Amniotic stem cell (primary cell): ENCODE measurements around the gene MKKS.

Experiments used
- DNase-seq: peaks from one replicate; lab custom pipeline; 2025; lab: John Stamatoyannopoulos, UW

The MKKS gene

DNA sequence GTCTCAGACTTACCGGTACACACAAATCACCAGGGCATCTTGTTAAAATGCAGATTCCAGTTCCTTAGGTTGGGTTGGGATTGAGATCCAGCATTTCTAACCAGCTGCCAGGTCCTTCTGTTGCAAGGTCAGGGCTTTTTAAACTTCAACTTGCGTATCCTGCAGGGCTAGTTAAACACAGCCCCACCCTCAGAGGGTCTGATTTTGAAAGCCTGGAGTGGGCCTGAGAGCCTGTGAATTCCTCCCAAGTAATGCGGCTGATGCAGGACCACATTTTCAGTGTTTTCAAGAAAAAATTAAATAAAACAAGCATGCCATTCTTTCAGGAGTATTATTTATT lies 65.3 kb downstream of the MKKS start:
- DNase-seq: no peak

DNA sequence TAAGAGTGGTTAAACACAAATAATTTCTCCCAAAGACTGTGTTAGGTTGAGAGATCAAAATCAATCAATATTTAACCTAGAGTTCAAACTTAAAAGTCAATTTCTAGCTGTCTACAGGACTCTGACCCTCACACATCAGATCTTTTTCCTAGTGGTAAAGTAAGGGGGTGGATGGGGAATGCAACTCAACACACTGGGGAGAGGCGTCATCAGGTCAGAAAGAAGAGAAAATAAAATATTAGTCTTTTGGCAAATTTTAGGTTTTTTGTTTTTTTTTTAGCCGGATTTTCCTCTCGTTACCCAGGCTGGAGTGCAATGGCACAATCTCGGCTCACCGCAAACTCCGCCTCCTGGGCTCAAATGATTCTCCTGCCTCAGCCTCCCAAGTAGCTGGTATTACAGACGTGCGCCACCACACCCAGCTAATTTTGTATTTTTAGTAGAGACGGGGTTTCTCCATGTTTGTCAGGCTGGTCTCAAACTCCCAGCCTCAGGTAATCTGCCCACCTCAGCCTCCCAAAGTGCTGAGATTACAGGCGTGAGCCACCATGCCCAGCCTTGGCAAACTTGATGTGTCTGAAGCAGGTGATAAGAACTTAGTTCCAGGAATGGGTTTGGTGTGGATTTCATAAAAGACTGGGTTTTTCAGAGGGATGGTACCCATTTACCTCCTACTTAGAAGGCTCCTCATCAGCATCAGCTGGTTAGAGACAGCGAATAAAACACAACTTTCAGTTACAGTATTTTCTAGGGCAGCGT lies 65.9 kb downstream of the MKKS start:
- DNase-seq: no peak

DNA sequence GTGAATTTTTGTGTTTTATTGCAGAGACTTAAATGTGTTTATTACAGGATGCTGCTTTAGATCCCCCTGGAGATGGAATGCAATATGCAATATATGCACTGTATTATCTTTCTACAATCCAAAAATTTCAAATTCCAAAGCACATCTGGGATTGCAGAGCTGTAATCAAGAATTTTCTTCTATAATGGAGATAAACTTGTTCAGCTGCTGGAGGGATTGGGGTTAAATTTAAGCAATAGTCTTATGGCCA lies 66.4 kb downstream of the MKKS start:
- DNase-seq: no peak

DNA sequence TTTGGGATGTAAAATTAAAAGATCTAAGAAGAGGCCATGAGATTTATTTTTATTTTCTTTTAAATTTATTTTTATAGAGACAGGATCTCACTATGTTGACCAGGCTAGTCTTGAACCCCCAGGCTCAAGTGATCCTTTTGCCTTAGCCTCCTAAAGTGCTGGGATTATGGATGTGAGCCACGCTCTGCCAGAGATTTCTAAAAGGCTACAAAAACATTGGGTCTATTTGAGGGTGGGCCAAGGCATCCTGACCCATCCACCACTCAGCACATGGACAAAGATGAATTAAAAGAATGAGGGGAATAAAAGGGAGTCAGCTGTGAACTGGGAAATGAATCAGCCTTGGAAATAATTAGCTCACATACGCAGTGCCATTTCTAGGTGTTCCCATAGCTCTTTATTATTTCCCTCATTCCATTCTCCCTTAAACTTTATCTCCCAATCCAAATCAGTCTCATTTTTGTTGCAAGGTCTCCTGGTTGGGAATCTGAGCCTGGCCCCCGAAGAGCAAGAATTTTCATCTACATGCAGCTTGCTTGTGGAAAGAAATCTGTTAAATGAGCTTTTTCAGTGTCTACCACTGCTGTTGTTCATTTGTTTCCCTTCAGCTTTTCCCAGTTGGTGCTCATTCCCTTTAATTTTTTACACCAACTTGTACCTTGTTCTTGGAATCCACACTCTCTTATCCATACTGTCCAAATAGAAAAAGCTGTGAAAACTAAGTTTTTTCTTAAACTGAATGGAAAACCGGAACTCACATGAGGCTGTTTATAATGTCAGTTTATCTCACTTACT lies 66.9 kb downstream of the MKKS start:
- DNase-seq: no peak

DNA sequence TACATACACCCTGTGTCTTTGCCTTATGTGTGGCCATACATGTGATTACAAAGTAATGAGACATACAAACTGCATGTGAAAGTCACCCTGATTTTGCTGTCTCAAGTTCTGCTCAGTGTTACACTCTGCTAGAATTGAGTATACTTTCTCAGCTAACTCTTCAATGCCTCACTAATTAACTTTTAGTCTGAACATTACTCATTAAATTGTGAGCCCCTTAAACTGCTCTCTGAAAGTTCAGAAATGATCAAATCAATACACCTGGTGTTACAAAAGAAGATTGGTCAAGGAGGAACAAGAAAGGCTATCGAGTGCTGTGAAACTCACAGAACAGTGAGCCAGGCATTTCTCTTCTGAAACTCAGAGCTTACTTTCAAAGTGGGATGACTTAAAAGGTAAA lies 71.3 kb downstream of the MKKS start:
- DNase-seq: no peak

DNA sequence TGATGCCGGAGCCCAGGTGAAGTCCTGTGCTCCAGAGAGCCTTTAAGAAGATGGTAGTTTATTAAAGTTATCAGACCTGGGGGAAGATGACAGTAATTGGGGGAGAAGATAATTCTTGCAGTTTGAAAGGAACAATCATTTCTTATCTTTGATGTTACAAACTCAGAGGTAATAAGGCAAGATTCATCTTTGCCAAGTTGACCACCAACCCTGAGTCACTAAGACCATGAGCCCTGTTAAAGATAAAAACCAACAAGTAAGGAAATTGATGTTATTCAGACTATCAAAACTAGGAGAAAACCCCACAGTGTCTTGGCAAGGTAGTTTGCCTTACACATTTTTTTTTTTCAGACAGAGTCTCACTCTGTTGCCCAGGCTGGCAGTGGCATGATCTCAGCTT lies 73.1 kb downstream of the MKKS start:
- no peak for DNase-seq

DNA sequence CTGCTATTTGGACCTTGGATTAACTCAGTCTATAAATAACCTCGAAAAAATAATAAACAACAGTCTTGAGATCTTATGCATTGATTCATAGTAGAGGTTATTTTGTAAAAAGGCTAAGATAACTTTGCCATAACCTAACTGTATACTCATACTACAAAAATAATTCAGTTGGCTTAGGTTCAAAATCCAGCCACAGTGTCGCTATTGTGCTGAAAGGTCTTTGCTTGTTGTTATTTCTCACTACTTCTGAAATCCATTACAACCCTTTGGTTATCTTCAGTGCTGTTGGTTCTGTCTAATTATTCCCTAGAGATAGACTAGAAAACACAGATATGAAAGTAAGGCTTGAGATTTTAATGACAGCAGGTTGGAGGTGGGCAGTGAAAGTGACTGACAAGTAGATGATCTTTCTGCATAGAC lies 74.4 kb downstream of the MKKS start:
- no peak for DNase-seq

DNA sequence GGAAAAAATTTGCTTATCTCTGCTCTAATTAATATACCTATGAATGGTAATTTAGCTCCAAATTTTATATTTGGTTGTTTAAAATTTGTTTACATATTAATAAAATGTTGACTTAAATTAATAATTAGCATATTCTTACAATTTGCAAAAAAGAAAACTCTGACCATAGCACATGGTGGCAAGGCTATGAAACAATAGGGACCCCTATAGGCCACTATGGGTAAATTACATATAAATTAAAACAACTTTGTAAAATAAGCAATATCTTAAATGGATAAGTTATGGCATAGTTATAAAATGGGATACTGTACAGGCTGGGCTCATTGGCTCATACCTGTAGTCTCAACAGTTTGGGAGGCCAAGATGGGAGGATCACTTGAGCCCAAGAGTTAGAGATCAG lies 76.0 kb downstream of the MKKS start:
- DNase-seq: no peak

DNA sequence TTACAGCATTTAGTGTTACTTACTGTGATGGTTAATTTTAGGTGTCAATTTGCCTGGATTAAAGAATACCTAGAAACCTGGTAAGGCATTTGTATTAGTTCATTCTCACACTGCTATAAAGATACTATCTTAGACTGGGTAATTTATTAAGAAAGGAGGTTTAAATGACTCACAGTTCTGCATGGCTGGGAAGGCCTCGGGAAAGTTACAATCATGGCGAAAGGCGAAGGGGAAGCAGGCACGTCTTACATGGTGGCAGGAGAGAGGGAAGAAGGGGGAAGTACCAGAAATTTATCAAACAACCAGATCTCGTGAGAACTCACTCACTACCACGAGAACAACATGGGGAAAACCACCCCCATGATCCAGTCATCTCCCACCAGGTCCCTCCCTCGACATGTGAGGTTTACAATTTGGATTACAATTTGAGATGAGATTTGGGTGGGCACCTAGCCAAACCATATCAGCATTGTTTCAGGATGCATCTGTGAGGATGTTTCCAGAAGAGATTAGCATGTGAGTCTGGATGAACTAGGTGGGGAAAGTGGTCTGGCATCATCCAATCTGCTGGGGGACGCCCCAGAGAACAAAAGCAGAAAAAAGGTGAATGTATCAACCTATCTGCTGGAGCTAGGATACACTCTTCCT lies 76.8 kb downstream of the MKKS start:
- no peak for DNase-seq

DNA sequence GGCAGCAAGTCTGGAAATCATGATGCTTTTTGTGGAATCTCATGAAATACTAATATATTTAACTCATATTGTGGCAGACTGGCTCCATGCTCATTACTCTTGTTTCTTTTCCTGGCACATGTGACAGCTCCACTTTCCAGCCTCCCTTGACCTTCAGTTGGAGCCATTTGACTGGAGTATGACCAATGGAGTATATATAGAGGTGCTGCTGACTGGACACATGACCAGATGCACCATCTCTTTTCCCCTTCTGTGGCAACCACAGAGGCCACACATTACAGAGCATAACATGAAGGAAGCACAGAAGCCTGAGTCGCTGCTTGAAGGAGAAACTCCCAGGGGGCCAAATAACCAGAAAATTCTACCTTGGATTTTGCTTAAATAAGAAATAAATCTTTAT lies 77.4 kb downstream of the MKKS start:
- no peak for DNase-seq

DNA sequence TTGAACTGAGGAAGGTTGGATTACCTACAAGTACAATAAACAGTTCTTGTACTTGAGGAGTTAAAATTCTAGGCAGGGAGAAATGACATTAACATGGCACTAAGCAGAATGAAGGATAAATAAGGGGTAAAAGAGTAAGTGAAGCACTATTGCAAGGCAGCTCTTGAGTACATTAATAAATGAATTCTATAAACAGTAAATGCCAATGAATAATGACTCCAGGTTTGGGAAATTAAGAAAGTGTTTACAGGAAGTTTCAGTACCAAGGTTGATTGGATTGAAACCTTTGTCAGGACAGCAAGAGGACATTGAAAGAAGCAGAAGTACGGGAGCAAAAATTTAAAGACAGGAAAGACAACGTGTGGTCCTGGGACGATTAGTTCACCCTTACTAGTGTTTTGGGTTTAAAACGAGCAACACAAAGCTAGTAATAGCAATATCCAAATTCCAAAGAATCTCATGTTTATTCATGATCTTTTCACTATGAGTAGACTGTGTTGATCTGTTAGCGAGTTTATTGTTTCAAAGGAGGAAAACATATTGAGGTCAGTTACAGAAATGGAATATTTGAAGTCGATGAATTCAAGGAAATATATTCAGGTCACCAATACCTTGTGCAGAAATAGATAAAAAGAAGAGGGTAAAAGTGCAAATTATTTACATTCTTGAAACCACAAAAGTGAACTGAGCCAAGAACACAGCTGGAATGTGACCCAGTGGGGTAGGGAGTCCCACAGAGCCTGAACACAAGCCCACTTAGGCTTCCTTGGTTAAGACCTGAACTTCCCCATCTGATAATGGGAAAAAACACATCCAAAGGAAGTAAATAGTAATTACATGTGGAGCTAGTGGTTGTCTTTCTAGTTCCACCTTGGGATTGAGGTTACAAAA lies 80.8 kb downstream of the MKKS start:
- DNase-seq: no peak
